Esophagus muscularis mucosa (tissue), 4 donors: ENCODE results near the gene SERINC5.

ENCODE experiments used
- EP300 ChIP-seq: sonication (generic); formaldehyde crosslinking; IDR thresholded peaks from one replicate; pipeline ENCODE4 v1.6.1; 2017; ENCODE audit warnings: antibody characterized with exemption
- POLR2A ChIP-seq: fragments of 450-650 bp; IDR thresholded peaks from one replicate; pipeline ENCODE4 v1.6.1; 2017; ENCODE audit warnings: antibody characterized with exemption, moderate library complexity, mild to moderate bottlenecking, low read depth
- POLR2AphosphoS5 ChIP-seq, 2 donors: sonication (generic); formaldehyde crosslinking; IDR thresholded peaks; one replicate each; pipeline ENCODE4 v1.6.1; 2017; ENCODE audit warnings: antibody characterized with exemption in 2 of 2
- TF ChIP-seq, protein P1 (sequence below), 3 experiments: fragments of 200-600 bp in 2 of 3; fragments of 450-650 bp in 1 of 3; sonication (generic) in 2 of 3; IDR thresholded peaks; one replicate each; pipeline ENCODE4 v1.5.1; 2017 to 2019; ENCODE audit warnings: antibody characterized with exemption in 3 of 3, mild to moderate bottlenecking in 2 of 3, moderate library complexity in 1 of 3

DNA sequence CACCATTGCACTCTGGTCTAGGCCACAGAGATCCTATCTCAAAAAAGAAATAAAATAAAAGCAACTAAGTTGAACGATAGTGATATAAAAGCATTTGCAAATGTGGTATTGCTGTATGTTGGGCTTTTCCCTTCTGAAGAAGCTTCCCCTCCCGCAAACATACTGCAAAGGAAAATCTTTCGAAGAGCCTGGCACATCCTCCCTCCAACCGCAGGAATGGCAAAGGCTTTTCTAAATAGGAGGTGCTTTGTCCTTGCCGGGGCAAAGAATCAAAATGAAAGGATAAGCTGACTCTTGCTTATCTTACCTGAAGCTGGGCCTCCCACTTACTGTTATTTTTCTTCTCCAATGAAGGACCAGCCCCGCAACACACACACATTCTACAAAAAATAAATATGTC is 45.8 kb downstream of the SERINC5 start:
- TF ChIP-seq POLR2A: no peak
- no peak for TF ChIP-seq POLR2AphosphoS5 (IDR thresholded peaks at IDR 0.05)
- TF ChIP-seq, protein P1, sequence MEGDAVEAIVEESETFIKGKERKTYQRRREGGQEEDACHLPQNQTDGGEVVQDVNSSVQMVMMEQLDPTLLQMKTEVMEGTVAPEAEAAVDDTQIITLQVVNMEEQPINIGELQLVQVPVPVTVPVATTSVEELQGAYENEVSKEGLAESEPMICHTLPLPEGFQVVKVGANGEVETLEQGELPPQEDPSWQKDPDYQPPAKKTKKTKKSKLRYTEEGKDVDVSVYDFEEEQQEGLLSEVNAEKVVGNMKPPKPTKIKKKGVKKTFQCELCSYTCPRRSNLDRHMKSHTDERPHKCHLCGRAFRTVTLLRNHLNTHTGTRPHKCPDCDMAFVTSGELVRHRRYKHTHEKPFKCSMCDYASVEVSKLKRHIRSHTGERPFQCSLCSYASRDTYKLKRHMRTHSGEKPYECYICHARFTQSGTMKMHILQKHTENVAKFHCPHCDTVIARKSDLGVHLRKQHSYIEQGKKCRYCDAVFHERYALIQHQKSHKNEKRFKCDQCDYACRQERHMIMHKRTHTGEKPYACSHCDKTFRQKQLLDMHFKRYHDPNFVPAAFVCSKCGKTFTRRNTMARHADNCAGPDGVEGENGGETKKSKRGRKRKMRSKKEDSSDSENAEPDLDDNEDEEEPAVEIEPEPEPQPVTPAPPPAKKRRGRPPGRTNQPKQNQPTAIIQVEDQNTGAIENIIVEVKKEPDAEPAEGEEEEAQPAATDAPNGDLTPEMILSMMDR (IDR thresholded peaks at IDR 0.05): no peak
- TF ChIP-seq EP300: no peak
